Subcutaneous adipose tissue (tissue), 4 donors: Measurements from ENCODE around the gene EPS8L3. TPM values are rescaled to one million over a fixed set of nuclear protein-coding genes. Genes with fewer than 3 reads are reported as not detected.

Source experiments
- CTCF ChIP-seq: fragments of 450-650 bp; IDR thresholded peaks from one replicate; pipeline ENCODE4 v1.5.1; 2016; ENCODE audit warnings: low read depth, mild to moderate bottlenecking, control low read depth, antibody characterized with exemption, moderate library complexity
- total RNA-seq, 4 donors: library from RNA; depleted of rRNA; stranded (reverse); fragments of >200 nt; gene quantifications; one replicate each; pipeline ENCODE4 v1.1.0, GENCODE V29; 2016

Gene EPS8L3
- total RNA-seq, 4 donors from 2014 or later: not detected

- TF ChIP-seq CTCF: no peak
These were observed 27.8 kb upstream of the EPS8L3 start for GRCh38 chr1:109791495-109792043.

GRCh38 chr1:109790735-109791494, 27.2 kb upstream of the EPS8L3 start:
- TF ChIP-seq CTCF: no peak

- TF ChIP-seq CTCF: no peak
These were observed 26.6 kb upstream of the EPS8L3 start for GRCh38 chr1:109790329-109790728.

GRCh38 chr1:109789551-109790180, 25.9 kb upstream of the EPS8L3 start:
- TF ChIP-seq CTCF: no peak

GRCh38 chr1:109788695-109789521, 25.2 kb upstream of the EPS8L3 start:
- TF ChIP-seq CTCF: no peak

- TF ChIP-seq CTCF: no peak
These were observed 24.3 kb upstream of the EPS8L3 start for GRCh38 chr1:109787845-109788601.
